Astrocyte (in vitro differentiated cells and primary cell): ENCODE measurements around the gene FRMD4B.

Experiments used
- EZH2 ChIP-seq: IDR thresholded peaks from 2 replicates; pipeline ENCODE4 v1.6.1; 2012; ENCODE audit warnings: mild to moderate bottlenecking, low read length, inconsistent platforms; ENCODE audit not compliant: insufficient read depth
- TF ChIP-seq, protein P1 (sequence below): IDR thresholded peaks from 2 replicates; pipeline ENCODE4 v1.5.1; 2011; ENCODE audit warnings: low read depth, mild to moderate bottlenecking, inconsistent platforms, low read length, moderate library complexity; ENCODE audit not compliant: insufficient read depth

DNA sequence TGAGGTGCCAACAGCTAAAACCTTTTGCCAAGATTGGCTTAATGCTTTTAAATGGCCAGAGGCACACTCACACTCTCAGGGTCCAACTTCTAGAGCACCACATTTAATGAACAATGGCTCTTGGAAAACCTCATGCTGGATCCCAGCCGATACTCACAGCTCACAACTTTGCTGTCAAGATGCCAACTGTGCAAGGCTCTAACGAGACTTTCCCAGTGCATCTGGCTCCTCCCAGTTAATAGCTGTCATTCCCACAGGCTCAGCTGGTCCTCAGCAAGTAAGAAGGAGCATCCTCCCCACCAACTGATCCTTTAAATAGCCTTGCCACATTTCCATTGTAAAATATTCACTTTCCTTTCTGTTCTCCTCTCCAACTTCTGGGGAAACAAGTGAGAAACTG, 20.3 kb upstream of the FRMD4B start:
- TF ChIP-seq, protein P1, sequence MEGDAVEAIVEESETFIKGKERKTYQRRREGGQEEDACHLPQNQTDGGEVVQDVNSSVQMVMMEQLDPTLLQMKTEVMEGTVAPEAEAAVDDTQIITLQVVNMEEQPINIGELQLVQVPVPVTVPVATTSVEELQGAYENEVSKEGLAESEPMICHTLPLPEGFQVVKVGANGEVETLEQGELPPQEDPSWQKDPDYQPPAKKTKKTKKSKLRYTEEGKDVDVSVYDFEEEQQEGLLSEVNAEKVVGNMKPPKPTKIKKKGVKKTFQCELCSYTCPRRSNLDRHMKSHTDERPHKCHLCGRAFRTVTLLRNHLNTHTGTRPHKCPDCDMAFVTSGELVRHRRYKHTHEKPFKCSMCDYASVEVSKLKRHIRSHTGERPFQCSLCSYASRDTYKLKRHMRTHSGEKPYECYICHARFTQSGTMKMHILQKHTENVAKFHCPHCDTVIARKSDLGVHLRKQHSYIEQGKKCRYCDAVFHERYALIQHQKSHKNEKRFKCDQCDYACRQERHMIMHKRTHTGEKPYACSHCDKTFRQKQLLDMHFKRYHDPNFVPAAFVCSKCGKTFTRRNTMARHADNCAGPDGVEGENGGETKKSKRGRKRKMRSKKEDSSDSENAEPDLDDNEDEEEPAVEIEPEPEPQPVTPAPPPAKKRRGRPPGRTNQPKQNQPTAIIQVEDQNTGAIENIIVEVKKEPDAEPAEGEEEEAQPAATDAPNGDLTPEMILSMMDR: no peak
- TF ChIP-seq EZH2: no peak
